ENCODE measurements around the gene GAPDH. TPM values are rescaled to one million over a fixed set of nuclear protein-coding genes. Genes with fewer than 3 reads are reported as not detected.
A peak's percentile ranks its signal among the peaks of the same experiment; 100 is the strongest.
"Not testable (repeated sequence)": the region's sequence is repeated elsewhere in the genome, so short reads cannot be mapped to it uniquely, and the experiment has no call there.

The GAPDH gene
- total RNA-seq, 4 donors from 2014 or later: 1,806 to 2,946 (median 2,333) TPM

DNA sequence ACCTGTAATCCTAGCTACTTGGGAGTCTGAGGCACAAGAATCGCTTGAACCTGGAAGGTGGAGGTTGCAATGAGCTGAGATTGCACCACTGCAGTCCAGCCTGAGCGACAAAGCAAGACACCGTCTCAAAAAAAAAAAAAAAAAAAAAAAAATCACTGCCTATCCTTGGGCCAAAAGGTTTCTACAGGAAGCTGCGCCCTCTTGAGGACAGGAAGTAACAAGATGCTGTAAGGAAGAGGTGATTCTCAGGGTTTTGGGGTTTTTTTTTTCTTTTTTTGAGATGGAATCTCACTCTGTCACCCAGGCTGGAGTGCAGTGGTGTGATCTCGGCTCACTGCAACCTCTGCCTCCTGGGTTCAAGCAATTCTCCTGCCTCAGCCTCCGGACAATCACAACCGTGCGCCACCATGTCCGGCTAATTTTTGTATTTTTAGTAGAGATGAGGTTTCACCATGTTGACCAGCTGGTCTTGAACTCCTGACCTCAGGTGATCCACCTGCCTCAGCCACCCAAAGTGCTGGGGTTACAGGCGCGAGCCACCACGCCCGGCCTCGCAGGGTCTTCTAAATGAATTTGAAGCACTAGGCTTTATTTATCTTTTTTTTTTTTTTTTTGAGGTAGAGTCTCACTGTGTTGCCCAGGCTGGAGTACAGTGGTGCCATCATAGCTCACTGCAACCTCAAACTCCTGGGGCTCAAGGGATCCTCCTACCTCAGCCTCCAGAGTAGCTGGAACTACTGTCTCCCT is 23.9 kb downstream of the GAPDH start:
- intact Hi-C loops (cut with DNase I; ENCODE audit: low total_unique reads): loop anchor here (10.0 kb wide), 1 partner anchor 223 kb away; no protein-coding TSS in a partner anchor
- WGBS, 2 donors (ENCODE audit: low coverage in 1 of 2): 62 to 86% methylated on average over 10 to 14 of the region's 14 CpGs
- peaks cover 0 to 30% (median 10%) of the 10 kb centered on the region in 4 donors for H3K36me3 ChIP-seq
- H3K9me3 ChIP-seq; H3K4me3 ChIP-seq; in situ Hi-C loops (cut with MboI; ENCODE audit: low pct_ligation_motif_present in 1 of 4, low pct_unique_long_range_greater_than_20kb in 1 of 4, low sequenced_read_pairs in 3 of 4); H3K27me3 ChIP-seq; DNase-seq: not testable (repeated sequence)
- H3K4me1 ChIP-seq: peaks cover 10 to 26% (median 17%) of the 10 kb centered on the region in 4 donors
- TF ChIP-seq, protein P1, sequence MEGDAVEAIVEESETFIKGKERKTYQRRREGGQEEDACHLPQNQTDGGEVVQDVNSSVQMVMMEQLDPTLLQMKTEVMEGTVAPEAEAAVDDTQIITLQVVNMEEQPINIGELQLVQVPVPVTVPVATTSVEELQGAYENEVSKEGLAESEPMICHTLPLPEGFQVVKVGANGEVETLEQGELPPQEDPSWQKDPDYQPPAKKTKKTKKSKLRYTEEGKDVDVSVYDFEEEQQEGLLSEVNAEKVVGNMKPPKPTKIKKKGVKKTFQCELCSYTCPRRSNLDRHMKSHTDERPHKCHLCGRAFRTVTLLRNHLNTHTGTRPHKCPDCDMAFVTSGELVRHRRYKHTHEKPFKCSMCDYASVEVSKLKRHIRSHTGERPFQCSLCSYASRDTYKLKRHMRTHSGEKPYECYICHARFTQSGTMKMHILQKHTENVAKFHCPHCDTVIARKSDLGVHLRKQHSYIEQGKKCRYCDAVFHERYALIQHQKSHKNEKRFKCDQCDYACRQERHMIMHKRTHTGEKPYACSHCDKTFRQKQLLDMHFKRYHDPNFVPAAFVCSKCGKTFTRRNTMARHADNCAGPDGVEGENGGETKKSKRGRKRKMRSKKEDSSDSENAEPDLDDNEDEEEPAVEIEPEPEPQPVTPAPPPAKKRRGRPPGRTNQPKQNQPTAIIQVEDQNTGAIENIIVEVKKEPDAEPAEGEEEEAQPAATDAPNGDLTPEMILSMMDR (IDR thresholded peaks at IDR 0.05): peak; percentile 31 to 50 (median 47)
- peak overlapping the region; percentile 12 to 52 (median 36) for H3K27ac ChIP-seq

DNA sequence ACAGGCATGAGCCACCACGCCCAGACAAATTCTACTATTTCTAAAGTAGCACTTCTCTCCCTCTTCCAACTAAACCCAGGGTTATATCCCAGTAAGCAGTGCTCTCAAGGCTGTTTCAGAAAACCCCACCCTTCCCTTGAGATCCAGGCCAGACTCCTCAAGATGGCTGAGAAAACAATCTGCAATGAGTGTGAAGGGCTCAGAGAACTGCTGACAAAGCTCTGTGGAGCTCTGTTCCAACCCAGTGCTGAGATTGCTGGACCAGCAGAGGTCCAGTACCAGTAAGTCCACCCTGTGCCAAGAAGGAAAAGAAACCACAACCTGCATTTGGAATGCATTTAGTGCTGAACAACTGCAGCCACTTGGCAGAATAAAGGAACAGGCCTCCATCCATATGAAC is 25.2 kb downstream of the GAPDH start:
- TF ChIP-seq POLR2A (IDR thresholded peaks at IDR 0.05): no peak
- TF ChIP-seq EP300 (IDR thresholded peaks at IDR 0.05; ENCODE audit: low read depth): no peak
- TF ChIP-seq, protein P1 (IDR thresholded peaks at IDR 0.05): no peak
- no peak for TF ChIP-seq POLR2AphosphoS5 (IDR thresholded peaks at IDR 0.05)
- WGBS, 2 donors (ENCODE audit: low coverage in 1 of 2): 100% methylated on average over 1 of the region's 1 CpG; no CpG with 5 or more reads in 1 of the 2 donors
- H3K4me1 ChIP-seq: peaks cover 4 to 13% (median 6%) of the 10 kb centered on the region in 4 donors
- H3K36me3 ChIP-seq: peaks cover 0 to 30% (median 10%) of the 10 kb centered on the region in 4 donors
- in situ Hi-C loops (cut with MboI; ENCODE audit: low pct_ligation_motif_present in 1 of 4, low pct_unique_long_range_greater_than_20kb in 1 of 4, low sequenced_read_pairs in 3 of 4) (no loop called here), intact Hi-C loops (cut with DNase I; ENCODE audit: low total_unique reads) (loop anchor here (10.0 kb wide), 1 partner anchor 225 kb away; no protein-coding TSS in a partner anchor)
- no peak overlapping the region for H3K27ac ChIP-seq
- H3K4me3 ChIP-seq: no peak overlapping the region
- no peaks in the 10 kb centered on the region for H3K9me3 ChIP-seq
- H3K27me3 ChIP-seq: no peaks in the 10 kb centered on the region
- no peak for DNase-seq

DNA sequence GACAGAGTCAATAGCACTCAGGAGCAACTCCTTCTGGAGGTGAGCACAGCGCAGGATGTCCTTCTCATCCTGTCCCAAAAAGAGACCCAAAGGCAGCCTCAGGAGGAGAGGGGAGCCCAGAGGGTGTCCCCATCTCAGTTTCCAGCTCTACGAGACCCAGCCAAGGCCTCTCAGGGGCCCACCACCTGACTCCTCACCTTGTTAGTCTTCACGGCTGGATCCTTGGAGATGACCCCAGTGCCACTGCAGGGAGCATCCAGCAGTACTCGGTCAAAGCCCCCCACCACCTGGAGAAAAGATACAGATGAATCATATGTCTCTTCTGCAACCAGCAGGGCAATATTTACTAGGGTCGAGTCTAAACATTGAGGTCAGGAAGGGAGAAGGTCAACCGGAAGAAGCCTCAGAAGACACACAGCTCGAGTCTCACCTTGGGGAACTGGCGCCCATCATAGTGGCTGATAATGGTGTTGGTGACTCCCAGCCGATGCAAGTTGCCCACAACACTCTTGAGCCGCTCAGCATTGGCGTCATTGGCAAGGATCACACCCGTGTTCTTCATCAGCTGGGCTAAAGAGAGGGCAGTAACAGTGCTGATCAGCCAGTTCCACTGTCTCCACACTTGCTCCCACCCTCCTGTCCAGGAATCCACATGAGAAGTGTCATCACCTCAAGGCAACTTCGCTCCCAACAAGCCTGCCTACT is 26.3 kb downstream of the GAPDH start:
- Histone ChIP-seq H3K27me3 (no peaks in the 10 kb centered on the region), H3K27ac (no peak overlapping the region), H3K4me3 (no peak overlapping the region), H3K9me3 (no peaks in the 10 kb centered on the region), H3K4me1 (peaks cover 0 to 6% (median 3%) of the 10 kb centered on the region in 4 donors), H3K36me3 (peaks cover 0 to 30% (median 12%) of the 10 kb centered on the region in 4 donors)
- no peak for DNase-seq
- intact Hi-C loops (cut with DNase I; ENCODE audit: low total_unique reads) (no loop called here), in situ Hi-C loops (cut with MboI; ENCODE audit: low pct_ligation_motif_present in 1 of 4, low pct_unique_long_range_greater_than_20kb in 1 of 4, low sequenced_read_pairs in 3 of 4) (no loop called here)
- WGBS, 2 donors (ENCODE audit: low coverage in 1 of 2): 90% methylated on average over 13 of the region's 13 CpGs; no CpG with 5 or more reads in 1 of the 2 donors
- TF ChIP-seq EP300 (IDR thresholded peaks at IDR 0.05; ENCODE audit: low read depth) (no peak), POLR2A (IDR thresholded peaks at IDR 0.05) (no peak), POLR2AphosphoS5 (IDR thresholded peaks at IDR 0.05) (no peak)
- TF ChIP-seq, protein P1 (IDR thresholded peaks at IDR 0.05): no peak

DNA sequence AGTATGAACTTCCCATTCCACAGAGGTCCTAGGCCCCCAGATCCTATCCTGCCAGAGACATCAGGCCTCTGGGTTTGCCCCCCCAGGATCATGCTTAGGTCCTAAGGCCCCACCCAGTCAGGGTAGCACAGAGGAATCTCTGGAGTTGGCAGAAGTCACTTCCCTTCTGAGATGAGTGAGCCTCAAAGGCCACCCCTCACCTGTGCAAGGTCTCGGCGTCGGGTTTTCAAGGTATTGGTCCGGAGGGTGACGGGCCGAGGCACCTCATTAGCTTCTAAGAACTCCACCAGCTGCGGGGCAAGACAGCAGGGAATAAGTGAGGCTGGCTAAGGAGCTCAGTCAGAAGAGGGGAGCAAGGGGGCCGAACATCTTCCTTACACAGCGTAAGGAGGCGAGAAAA is 28.6 kb downstream of the GAPDH start:
- Histone ChIP-seq H3K4me3 (no peak overlapping the region), H3K4me1 (peaks cover 6 to 10% (median 8%) of the 10 kb centered on the region in 4 donors), H3K27me3 (no peaks in the 10 kb centered on the region), H3K36me3 (peaks cover 0 to 30% (median 12%) of the 10 kb centered on the region in 4 donors), H3K9me3 (no peaks in the 10 kb centered on the region), H3K27ac (no peak overlapping the region)
- intact Hi-C loops (cut with DNase I; ENCODE audit: low total_unique reads) (no loop called here), in situ Hi-C loops (cut with MboI; ENCODE audit: low pct_ligation_motif_present in 1 of 4, low pct_unique_long_range_greater_than_20kb in 1 of 4, low sequenced_read_pairs in 3 of 4) (no loop called here)
- DNase-seq: no peak
- TF ChIP-seq EP300 (IDR thresholded peaks at IDR 0.05; ENCODE audit: low read depth): no peak
- TF ChIP-seq, protein P1 (IDR thresholded peaks at IDR 0.05): no peak
- 80 to 97% methylated on average over 1 to 10 of the region's 10 CpGs for WGBS, 2 donors (ENCODE audit: low coverage in 1 of 2)

Data from transverse colon (tissue), 4 donors.